GM21360 (cell line): Measurements from ENCODE around the gene MSL1.

Experiments used
- ATAC-seq: cut with Tn5 transposase; IDR thresholded peaks from one replicate; pipeline ENCODE4 v1.9.1; 2021; ENCODE audit warnings: mild to moderate bottlenecking, moderate library complexity; ENCODE audit not compliant: unreplicated experiment

The MSL1 gene

GRCh38 chr17:40103688-40104087 lies 18.1 kb upstream of the MSL1 start:
- ATAC-seq: no peak

GRCh38 chr17:40104594-40105486 lies 16.9 kb upstream of the MSL1 start:
- no peak for ATAC-seq

- ATAC-seq: no peak
These were observed 15.7 kb upstream of the MSL1 start for GRCh38 chr17:40105861-40106759.

GRCh38 chr17:40106760-40107521 lies 14.8 kb upstream of the MSL1 start:
- no peak for ATAC-seq

GRCh38 chr17:40107522-40108174 lies 14.1 kb upstream of the MSL1 start:
- no peak for ATAC-seq

- no peak for ATAC-seq
These were observed 12.6 kb upstream of the MSL1 start for GRCh38 chr17:40108970-40109824.

- no peak for ATAC-seq
These were observed 11.5 kb upstream of the MSL1 start for GRCh38 chr17:40110026-40110845.

- no peak for ATAC-seq
These were observed 10.3 kb upstream of the MSL1 start for GRCh38 chr17:40111221-40112128.

GRCh38 chr17:40112191-40112711 lies 9.5 kb upstream of the MSL1 start:
- ATAC-seq: no peak

GRCh38 chr17:40112718-40113109 lies 9.1 kb upstream of the MSL1 start:
- ATAC-seq: no peak

GRCh38 chr17:40113110-40113906 lies 8.5 kb upstream of the MSL1 start:
- peak; percentile 87 for ATAC-seq

GRCh38 chr17:40113907-40114245 lies 7.9 kb upstream of the MSL1 start:
- ATAC-seq: no peak

GRCh38 chr17:40115101-40115436 lies 6.7 kb upstream of the MSL1 start:
- ATAC-seq: no peak

GRCh38 chr17:40122136-40122998 lies 596 bp downstream of the MSL1 start:
- no peak for ATAC-seq

- ATAC-seq: no peak
These were observed 1.4 kb downstream of the MSL1 start for GRCh38 chr17:40122999-40123810.
